ENCODE results near the gene PTGER3.

DNA sequence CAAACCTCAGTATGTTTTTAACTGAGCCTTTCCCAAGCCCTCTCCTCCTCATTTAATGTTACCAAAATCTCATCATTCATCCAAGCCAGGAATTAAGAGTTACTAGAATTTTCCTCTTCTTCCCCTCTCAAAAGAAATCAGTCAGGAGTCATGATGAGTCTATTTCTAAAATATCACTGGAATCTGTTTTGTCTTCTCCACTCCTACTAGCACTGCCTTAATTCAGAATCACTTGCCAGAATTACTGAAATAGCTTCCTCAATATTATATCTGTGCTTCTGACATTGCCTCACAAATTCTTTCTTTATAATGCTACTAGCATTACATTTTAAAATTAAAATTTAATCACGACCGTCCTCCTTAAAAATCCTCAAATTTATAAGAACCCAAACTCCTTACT lies 106.1 kb downstream of the PTGER3 start:
- TF ChIP-seq EZH2 (IDR thresholded peaks at IDR 0.05; ENCODE audit: low read length, missing control alignments) = no peak
- TF ChIP-seq CTCF (conservative IDR thresholded peaks at IDR 0.05 in 1 of 2, IDR thresholded peaks at IDR 0.05 in 1 of 2; ENCODE audit: low read depth in 1 of 2, low read length in 2 of 2) = no peak
